A673 (cell line): ENCODE measurements around the gene CDKAL1. TPM values are rescaled to one million over a fixed set of nuclear protein-coding genes. Genes with fewer than 3 reads are reported as not detected.

Experiments
- BruUV-seq: library from RNA; stranded (reverse); fragments of 400-500 nt; replicated peaks from 2 replicates; lab custom pipeline; 2021; lab: Mats Ljungman, UMichigan
- CTCF ChIA-PET: fragments of 300-600 bp; sonication (Branson Sonifier 250); formaldehyde crosslinking; loops from one replicate; lab custom pipeline; 2022; ENCODE audit warnings: antibody characterized with exemption; lab: Charles Lee
- POLR2A ChIA-PET: fragments of 300-600 bp; sonication (Branson Sonifier 250); formaldehyde crosslinking; loops from one replicate; lab custom pipeline; 2022; ENCODE audit warnings: antibody characterized with exemption; ENCODE audit not compliant: low non-redundant PET; lab: Charles Lee
- DNase-seq: peaks from one replicate; pipeline ENCODE4 v3.0.0-alpha.2; 2015; ENCODE audit warnings: low spot score
- H3K27ac ChIP-seq: fragments of 200-600 bp; sonication (generic); 2 replicates; pipeline ENCODE4 v1.5.1; 2016; ENCODE audit warnings: mixed run types, low read depth, mild to moderate bottlenecking, mixed read lengths, antibody characterized with exemption, low read length; ENCODE audit not compliant: poor library complexity, severe bottlenecking
- H3K27me3 ChIP-seq: fragments of 200-600 bp; sonication (generic); replicated peaks from 2 replicates; pipeline ENCODE4 v1.6.1; 2017; ENCODE audit warnings: mixed run types, low read depth, mild to moderate bottlenecking, mixed read lengths, antibody characterized with exemption, low read length; ENCODE audit not compliant: insufficient read depth, poor library complexity
- H3K36me3 ChIP-seq: fragments of 200-600 bp; sonication (generic); 2 replicates; pipeline ENCODE4 v1.6.1; 2016; ENCODE audit warnings: mixed run types, mild to moderate bottlenecking, mixed read lengths, antibody characterized with exemption, low read length; ENCODE audit not compliant: insufficient read depth, poor library complexity, severe bottlenecking
- H3K4me1 ChIP-seq: fragments of 200-600 bp; sonication (generic); 2 replicates; pipeline ENCODE4 v1.6.1; 2017; ENCODE audit warnings: mixed run types, mild to moderate bottlenecking, mixed read lengths, antibody characterized with exemption, low read length; ENCODE audit not compliant: insufficient read depth, poor library complexity, severe bottlenecking
- H3K4me3 ChIP-seq: fragments of 200-600 bp; sonication (generic); 2 replicates; pipeline ENCODE4 v1.5.1; 2016; ENCODE audit warnings: low read depth, mixed run types, mild to moderate bottlenecking, mixed read lengths, low read length; ENCODE audit not compliant: poor library complexity, severe bottlenecking
- H3K9me3 ChIP-seq: fragments of 200-600 bp; sonication (generic); 2 replicates; pipeline ENCODE4 v1.6.1; 2016; ENCODE audit warnings: mixed run types, low read depth, mild to moderate bottlenecking, mixed read lengths, antibody characterized with exemption, low read length; ENCODE audit not compliant: poor library complexity, severe bottlenecking
- EZH2 ChIP-seq: fragments of 200-600 bp; sonication (generic); IDR thresholded peaks from 2 replicates; pipeline ENCODE4 v1.6.1; 2017; ENCODE audit warnings: borderline replicate concordance, low read depth, mild to moderate bottlenecking, mixed read lengths, antibody characterized with exemption, low read length; ENCODE audit not compliant: poor library complexity, severe bottlenecking
- intact Hi-C: fragments of 100-400 bp; cut with micrococcal nuclease; formaldehyde crosslinking; loops from one replicate; pipeline ENCODE4 v1.10.0; 2022; ENCODE audit not compliant: unreplicated experiment
- total RNA-seq: library from RNA; stranded (reverse); gene quantifications from 2 replicates; pipeline ENCODE4 v1.2.3, GENCODE V29; 2021
- TF ChIP-seq, protein P1 (sequence below): fragments of 300-800, 200-600 bp; sonication (generic); conservative IDR thresholded peaks from 2 replicates; pipeline ENCODE4 v1.5.1; 2017; ENCODE audit warnings: low read depth, mild to moderate bottlenecking, antibody characterized with exemption, low read length, moderate library complexity, mixed read lengths

Gene CDKAL1
- total RNA-seq, 1 experiment from 2014 or later = 35.5 TPM

DNA sequence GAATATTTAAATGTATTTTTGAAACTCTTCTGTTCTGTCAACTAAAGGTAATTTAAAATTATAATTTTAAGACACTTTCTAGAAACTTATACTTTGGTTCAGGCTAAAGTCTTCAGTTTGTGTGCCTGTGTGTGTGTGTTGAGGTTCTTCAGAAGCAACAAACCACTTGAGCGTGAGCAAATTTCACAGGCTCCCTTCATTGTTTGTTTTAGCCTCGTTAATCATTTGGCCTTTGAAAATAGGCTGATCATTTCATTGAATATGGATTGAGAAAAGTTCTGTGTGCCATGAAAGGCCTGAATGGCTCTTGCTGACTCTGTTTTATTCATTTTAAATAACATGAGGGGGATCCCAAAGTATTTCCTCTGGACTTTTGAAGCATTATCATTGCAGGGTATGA is 420.1 kb downstream of the CDKAL1 start:
- H3K4me3 ChIP-seq = no peak overlapping the region
- CTCF ChIA-PET = no interaction called here
- no TSS peak for BruUV-seq
- H3K27ac ChIP-seq = no peak overlapping the region
- H3K9me3 ChIP-seq = no peaks in the 10 kb centered on the region
- intact Hi-C loops = no loop called here
- POLR2A ChIA-PET = no interaction called here
- no peak for TF ChIP-seq EZH2
- TF ChIP-seq, protein P1, sequence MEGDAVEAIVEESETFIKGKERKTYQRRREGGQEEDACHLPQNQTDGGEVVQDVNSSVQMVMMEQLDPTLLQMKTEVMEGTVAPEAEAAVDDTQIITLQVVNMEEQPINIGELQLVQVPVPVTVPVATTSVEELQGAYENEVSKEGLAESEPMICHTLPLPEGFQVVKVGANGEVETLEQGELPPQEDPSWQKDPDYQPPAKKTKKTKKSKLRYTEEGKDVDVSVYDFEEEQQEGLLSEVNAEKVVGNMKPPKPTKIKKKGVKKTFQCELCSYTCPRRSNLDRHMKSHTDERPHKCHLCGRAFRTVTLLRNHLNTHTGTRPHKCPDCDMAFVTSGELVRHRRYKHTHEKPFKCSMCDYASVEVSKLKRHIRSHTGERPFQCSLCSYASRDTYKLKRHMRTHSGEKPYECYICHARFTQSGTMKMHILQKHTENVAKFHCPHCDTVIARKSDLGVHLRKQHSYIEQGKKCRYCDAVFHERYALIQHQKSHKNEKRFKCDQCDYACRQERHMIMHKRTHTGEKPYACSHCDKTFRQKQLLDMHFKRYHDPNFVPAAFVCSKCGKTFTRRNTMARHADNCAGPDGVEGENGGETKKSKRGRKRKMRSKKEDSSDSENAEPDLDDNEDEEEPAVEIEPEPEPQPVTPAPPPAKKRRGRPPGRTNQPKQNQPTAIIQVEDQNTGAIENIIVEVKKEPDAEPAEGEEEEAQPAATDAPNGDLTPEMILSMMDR = no peak
- peaks cover 46% of the 10 kb centered on the region for H3K4me1 ChIP-seq
- no peaks in the 10 kb centered on the region for H3K36me3 ChIP-seq
- H3K27me3 ChIP-seq = no peaks in the 10 kb centered on the region
- no peak for DNase-seq

- POLR2A ChIA-PET = no interaction called here
- peak; percentile 51 for DNase-seq
- intact Hi-C loops = no loop called here
- H3K36me3 ChIP-seq = no peaks in the 10 kb centered on the region
- BruUV-seq = no TSS peak
- H3K4me1 ChIP-seq = peaks cover 42% of the 10 kb centered on the region
- no peaks in the 10 kb centered on the region for H3K27me3 ChIP-seq
- H3K4me3 ChIP-seq = no peak overlapping the region
- TF ChIP-seq, protein P1 = no peak
- CTCF ChIA-PET = no interaction called here
- H3K27ac ChIP-seq = peak overlapping the region; percentile 31
- H3K9me3 ChIP-seq = no peaks in the 10 kb centered on the region
Measured at GRCh38 chr6:20955131-20955530, 420.9 kb downstream of the CDKAL1 start.

- ChIA-PET CTCF (no interaction called here), POLR2A (no interaction called here)
- Histone ChIP-seq H3K9me3 (no peaks in the 10 kb centered on the region), H3K4me1 (peaks cover 42% of the 10 kb centered on the region), H3K4me3 (no peak overlapping the region), H3K27ac (no peak overlapping the region), H3K36me3 (no peaks in the 10 kb centered on the region), H3K27me3 (no peaks in the 10 kb centered on the region)
- intact Hi-C loops = no loop called here
- no peak for DNase-seq
- BruUV-seq = no TSS peak
- TF ChIP-seq EZH2 = no peak
Measured at GRCh38 chr6:20955751-20956150, 421.5 kb downstream of the CDKAL1 start.

DNA sequence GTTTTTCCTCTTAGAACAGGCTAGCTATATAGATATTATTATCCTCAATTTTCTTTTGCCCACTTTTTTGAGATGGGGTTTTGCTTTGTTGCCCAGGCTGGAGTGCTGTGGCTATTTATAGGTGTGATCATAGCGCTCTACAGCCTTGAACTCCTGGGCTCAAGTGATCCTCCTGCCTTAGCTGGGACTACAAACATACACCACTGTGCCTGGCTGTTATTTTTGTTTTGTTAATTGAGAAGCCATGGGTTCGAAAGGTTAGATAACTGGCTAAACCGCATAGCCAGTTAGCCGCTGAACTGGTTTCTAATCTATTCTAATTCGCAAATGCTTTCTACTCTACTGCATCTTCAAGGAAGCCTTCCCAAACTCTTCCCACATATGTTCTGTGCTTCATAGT is 425.8 kb downstream of the CDKAL1 start:
- DNase-seq = no peak
- BruUV-seq = no TSS peak
- Histone ChIP-seq H3K4me1 (peaks cover 25% of the 10 kb centered on the region), H3K27me3 (no peaks in the 10 kb centered on the region), H3K36me3 (no peaks in the 10 kb centered on the region), H3K4me3 (no peak overlapping the region), H3K27ac (no peak overlapping the region), H3K9me3 (no peaks in the 10 kb centered on the region)
- intact Hi-C loops = no loop called here
- CTCF ChIA-PET = no interaction called here
- TF ChIP-seq EZH2 = no peak
- TF ChIP-seq, protein P1 = no peak
- POLR2A ChIA-PET = no interaction called here
